ENCODE results near the gene ECE1. TPM values are rescaled to one million over a fixed set of nuclear protein-coding genes. Genes with fewer than 3 reads are reported as not detected.
A peak's percentile ranks its signal among the peaks of the same experiment; 100 is the strongest.

ECE1 gene
- total and polyA plus RNA-seq, 12 donors = 86.1 to 588 (median 222) TPM

DNA sequence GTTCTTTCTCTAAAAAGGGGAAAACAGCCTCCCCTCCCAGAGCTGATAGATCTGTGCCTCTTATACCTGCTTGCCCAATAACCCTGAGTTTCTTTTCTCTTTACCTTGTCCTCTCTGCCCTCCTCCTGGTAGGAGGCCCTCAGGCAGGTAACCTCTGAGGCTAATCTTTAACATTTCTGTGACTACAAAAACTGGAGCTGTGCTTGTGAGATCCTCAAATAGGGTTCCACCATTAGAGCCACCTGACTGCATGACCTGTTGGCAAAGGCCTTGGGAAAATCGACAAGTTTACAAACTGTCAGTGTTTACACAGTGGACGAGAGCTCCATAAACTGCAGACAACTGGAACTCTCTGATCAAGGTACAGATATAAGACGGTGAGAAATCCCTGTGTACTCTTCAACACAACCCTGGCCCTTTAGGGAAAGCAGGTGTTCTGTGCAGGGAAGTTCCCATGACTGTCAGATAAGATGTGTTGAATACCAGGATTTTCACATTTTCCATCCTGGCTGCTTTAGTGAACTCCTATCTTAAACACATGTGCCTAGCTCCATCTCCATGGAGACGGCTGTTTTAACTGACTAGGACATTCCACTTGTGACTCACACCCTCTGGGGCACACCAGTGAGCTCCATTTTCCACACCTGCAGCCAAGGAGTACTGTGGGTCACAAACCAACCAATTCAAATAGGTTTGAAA, 38.3 kb downstream of the ECE1 start:
- peaks cover 0 to 70% of the 10 kb centered on the region in 2 donors for H3K36me3 ChIP-seq (replicated peaks in 1 of 2)
- H3K27me3 ChIP-seq = no peaks in the 10 kb centered on the region
- intact Hi-C loops (cut with DNase I) = no loop called here
- H3K4me1 ChIP-seq (replicated peaks in 1 of 2) = peaks cover 11 to 40% of the 10 kb centered on the region in 2 donors
- 35 to 52% (median 44%) methylated on average over 4 of the region's 4 CpGs for WGBS, 4 donors
- peak overlapping the region; percentile 62 to 93 (median 77) for H3K27ac ChIP-seq
- DNase-seq = peak; percentile 84 to 97 (median 92)
- no peaks in the 10 kb centered on the region for H3K9me3 ChIP-seq (replicated peaks in 1 of 3)
- H3K4me3 ChIP-seq = no peak overlapping the region
- TF ChIP-seq, protein P1, sequence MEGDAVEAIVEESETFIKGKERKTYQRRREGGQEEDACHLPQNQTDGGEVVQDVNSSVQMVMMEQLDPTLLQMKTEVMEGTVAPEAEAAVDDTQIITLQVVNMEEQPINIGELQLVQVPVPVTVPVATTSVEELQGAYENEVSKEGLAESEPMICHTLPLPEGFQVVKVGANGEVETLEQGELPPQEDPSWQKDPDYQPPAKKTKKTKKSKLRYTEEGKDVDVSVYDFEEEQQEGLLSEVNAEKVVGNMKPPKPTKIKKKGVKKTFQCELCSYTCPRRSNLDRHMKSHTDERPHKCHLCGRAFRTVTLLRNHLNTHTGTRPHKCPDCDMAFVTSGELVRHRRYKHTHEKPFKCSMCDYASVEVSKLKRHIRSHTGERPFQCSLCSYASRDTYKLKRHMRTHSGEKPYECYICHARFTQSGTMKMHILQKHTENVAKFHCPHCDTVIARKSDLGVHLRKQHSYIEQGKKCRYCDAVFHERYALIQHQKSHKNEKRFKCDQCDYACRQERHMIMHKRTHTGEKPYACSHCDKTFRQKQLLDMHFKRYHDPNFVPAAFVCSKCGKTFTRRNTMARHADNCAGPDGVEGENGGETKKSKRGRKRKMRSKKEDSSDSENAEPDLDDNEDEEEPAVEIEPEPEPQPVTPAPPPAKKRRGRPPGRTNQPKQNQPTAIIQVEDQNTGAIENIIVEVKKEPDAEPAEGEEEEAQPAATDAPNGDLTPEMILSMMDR (IDR thresholded peaks at IDR 0.05) = no peak
- no peak for TF ChIP-seq POLR2A (IDR thresholded peaks at IDR 0.05)

DNA sequence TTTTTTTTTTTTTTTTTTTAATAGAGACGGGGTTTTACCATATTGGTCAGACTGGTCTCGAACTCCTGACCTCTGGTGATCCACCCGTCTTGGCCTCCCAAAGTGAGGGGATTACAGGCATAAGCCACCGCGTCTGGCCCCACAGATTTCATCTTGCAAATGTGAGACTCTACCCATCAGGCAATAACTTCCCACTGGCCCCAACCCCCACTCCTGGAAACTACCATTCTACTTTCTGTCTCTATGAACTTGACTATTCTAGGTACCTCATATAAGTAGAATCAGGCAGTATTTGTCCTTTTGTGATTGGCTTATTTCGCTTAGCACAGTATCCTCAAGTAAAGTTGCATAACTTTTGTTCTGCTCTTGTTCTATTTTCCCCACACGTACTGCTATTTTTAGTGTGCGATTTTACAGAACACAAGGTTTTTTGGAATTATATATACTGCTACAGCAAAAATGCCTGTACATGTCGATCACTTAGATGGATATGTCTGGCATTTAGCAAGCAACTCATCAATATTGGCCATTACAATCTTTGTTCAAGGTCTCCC, 40.2 kb downstream of the ECE1 start:
- intact Hi-C loops (cut with DNase I) = no loop called here
- Histone ChIP-seq H3K4me3 (no peak overlapping the region), H3K27me3 (no peaks in the 10 kb centered on the region), H3K36me3 (replicated peaks in 1 of 2) (peaks cover 0 to 71% of the 10 kb centered on the region in 2 donors), H3K27ac (peak overlapping the region in 2 of 5 donors; percentile 32 to 93), H3K4me1 (replicated peaks in 1 of 2) (peaks cover 11 to 34% of the 10 kb centered on the region in 2 donors), H3K9me3 (replicated peaks in 1 of 3) (no peaks in the 10 kb centered on the region)
- TF ChIP-seq POLR2A (IDR thresholded peaks at IDR 0.05) = no peak
- TF ChIP-seq, protein P1 (IDR thresholded peaks at IDR 0.05) = no peak
- 93 to 97% (median 94%) methylated on average over 6 to 9 of the region's 9 CpGs for WGBS, 4 donors
- no peak for DNase-seq

- peaks cover 0 to 81% of the 10 kb centered on the region in 2 donors for H3K36me3 ChIP-seq (replicated peaks in 1 of 2)
Observed at GRCh38 chr1:21247892-21248715, 42.2 kb downstream of the ECE1 start.

More at GRCh38 chr1:21247892-21248715, 42.2 kb downstream of the ECE1 start:
- Histone ChIP-seq H3K27me3 (no peaks in the 10 kb centered on the region), H3K9me3 (replicated peaks in 1 of 3) (no peaks in the 10 kb centered on the region), H3K4me1 (replicated peaks in 1 of 2) (peaks cover 5 to 32% of the 10 kb centered on the region in 2 donors), H3K27ac (peak overlapping the region in 2 of 5 donors; percentile 3 to 32), H3K4me3 (no peak overlapping the region)
- no peak for TF ChIP-seq POLR2A (IDR thresholded peaks at IDR 0.05)
- TF ChIP-seq, protein P1 (IDR thresholded peaks at IDR 0.05) = no peak
- intact Hi-C loops (cut with DNase I) = no loop called here
- no peak for DNase-seq
- WGBS, 4 donors = 89 to 94% (median 91%) methylated on average over 12 to 14 of the region's 14 CpGs
